OCI-LY3 (cell line): ENCODE measurements around the gene PSMG3.

Experiments
- H2AFZ ChIP-seq: fragments of 200-600, 300-600 bp; shearing (Covaris generic); 2 replicates; pipeline ENCODE4 v1.6.0; 2014; ENCODE audit warnings: antibody characterized with exemption, low read depth, low read length
- H3K27ac ChIP-seq: fragments of 200-600, 300-600 bp; sonication (generic); 2 replicates; pipeline ENCODE4 v1.5.1; 2014; ENCODE audit warnings: mild to moderate bottlenecking, low read length, moderate library complexity, mixed read lengths
- H3K27me3 ChIP-seq: fragments of 200-600, 300-600 bp; sonication (generic); 2 replicates; pipeline ENCODE4 v1.6.1; 2014; ENCODE audit warnings: low read depth, low read length, mixed read lengths
- H3K36me3 ChIP-seq: fragments of 200-600, 300-600 bp; sonication (generic); replicated peaks from 2 replicates; pipeline ENCODE3; 2014; ENCODE audit warnings: low read depth, low read length, mixed read lengths
- H3K4me1 ChIP-seq: fragments of 300-600, 200-600 bp; sonication (generic); 2 replicates; pipeline ENCODE4 v1.6.1; 2014; ENCODE audit warnings: low read length, mixed read lengths
- H3K4me2 ChIP-seq: fragments of 200-600, 300-600 bp; sonication (generic); 2 replicates; pipeline ENCODE4 v1.6.1; 2014; ENCODE audit warnings: low read length, mixed read lengths
- H3K4me3 ChIP-seq: fragments of 300-600, 200-600 bp; sonication (generic); 2 replicates; pipeline ENCODE4 v1.5.1; 2014; ENCODE audit warnings: antibody characterized with exemption, mild to moderate bottlenecking, low read length, moderate library complexity
- H3K79me2 ChIP-seq: fragments of 300-600, 200-600 bp; shearing (Covaris generic); 2 replicates; pipeline ENCODE4 v1.6.1; 2014; ENCODE audit warnings: mild to moderate bottlenecking, low read length, mixed read lengths
- H3K9ac ChIP-seq: fragments of 300-600, 200-600 bp; shearing (Covaris generic); 2 replicates; pipeline ENCODE4 v1.6.0; 2014; ENCODE audit warnings: mild to moderate bottlenecking, low read length, moderate library complexity
- H3K9me3 ChIP-seq: fragments of 200-600, 300-600 bp; shearing (Covaris generic); 2 replicates; pipeline ENCODE4 v1.6.1; 2014; ENCODE audit warnings: low read length, mixed read lengths; ENCODE audit not compliant: insufficient read depth
- H4K20me1 ChIP-seq: fragments of 200-600, 300-600 bp; sonication (generic); 2 replicates; pipeline ENCODE4 v1.6.1; 2016; ENCODE audit warnings: low read length, mixed read lengths; ENCODE audit not compliant: insufficient read depth
- EZH2phosphoT487 ChIP-seq: fragments of 200-600 bp; shearing (Covaris generic); IDR thresholded peaks from 2 replicates; pipeline ENCODE4 v1.6.1; 2018; ENCODE audit warnings: antibody characterized with exemption, mixed run types, low read depth
- TF ChIP-seq, protein P1 (sequence below): fragments of 200-600, 300-600 bp; sonication (generic); IDR thresholded peaks from 2 replicates; pipeline ENCODE4 v1.5.1; 2014; ENCODE audit warnings: antibody characterized with exemption, low read length, low read depth

The PSMG3 gene

DNA sequence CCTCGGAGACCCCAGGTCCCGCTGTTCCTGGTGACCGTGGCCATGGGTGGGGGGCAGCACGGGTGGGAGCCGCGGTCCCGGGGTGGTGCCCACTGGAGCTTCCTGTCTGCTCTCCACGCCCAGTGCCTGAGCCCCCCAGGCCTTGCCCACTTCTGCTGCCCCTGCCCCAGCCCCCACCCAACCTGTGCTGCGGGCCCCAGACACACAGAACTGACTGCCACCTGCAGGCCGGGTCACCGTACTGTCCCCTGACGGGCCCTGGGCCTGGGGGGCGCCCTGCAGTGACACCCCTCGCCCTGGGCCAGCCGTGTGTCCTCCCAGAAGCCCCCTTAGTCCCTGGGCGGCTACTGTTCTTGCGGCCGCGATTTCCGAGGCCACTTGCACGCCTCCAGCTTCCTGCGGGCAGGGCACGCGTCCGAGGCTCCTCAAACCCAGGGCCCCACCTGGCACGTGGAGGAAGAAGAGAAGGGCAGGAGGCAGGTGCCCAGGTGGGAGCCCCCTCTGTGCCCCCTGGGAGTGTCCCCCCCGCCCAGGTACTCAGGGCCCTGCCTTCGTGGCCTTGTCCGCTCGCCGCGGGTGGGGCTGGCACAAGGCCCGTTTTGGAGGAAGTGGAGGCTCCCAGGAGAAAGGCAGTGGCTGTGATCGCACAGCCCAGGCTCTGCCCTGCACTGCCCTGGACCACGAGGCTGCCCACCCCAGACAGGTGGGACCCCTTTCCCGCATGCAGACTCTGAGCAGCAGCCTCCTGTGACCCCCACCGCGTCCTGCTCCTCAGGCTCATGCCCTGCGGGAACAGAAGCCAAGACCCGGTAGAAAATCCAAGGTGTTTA lies 24.2 kb downstream of the PSMG3 start:
- H3K79me2 ChIP-seq: no peaks in the 10 kb centered on the region; the same call in 1 of the 2 replicates
- H3K27me3 ChIP-seq: no peaks in the 10 kb centered on the region
- no peak overlapping the region for H3K4me2 ChIP-seq
- no peaks in the 10 kb centered on the region for H4K20me1 ChIP-seq
- no peak overlapping the region for H2AFZ ChIP-seq
- H3K4me1 ChIP-seq: no peaks in the 10 kb centered on the region
- no peak overlapping the region for H3K27ac ChIP-seq
- H3K4me3 ChIP-seq: no peak overlapping the region
- TF ChIP-seq EZH2phosphoT487: no peak
- TF ChIP-seq, protein P1, sequence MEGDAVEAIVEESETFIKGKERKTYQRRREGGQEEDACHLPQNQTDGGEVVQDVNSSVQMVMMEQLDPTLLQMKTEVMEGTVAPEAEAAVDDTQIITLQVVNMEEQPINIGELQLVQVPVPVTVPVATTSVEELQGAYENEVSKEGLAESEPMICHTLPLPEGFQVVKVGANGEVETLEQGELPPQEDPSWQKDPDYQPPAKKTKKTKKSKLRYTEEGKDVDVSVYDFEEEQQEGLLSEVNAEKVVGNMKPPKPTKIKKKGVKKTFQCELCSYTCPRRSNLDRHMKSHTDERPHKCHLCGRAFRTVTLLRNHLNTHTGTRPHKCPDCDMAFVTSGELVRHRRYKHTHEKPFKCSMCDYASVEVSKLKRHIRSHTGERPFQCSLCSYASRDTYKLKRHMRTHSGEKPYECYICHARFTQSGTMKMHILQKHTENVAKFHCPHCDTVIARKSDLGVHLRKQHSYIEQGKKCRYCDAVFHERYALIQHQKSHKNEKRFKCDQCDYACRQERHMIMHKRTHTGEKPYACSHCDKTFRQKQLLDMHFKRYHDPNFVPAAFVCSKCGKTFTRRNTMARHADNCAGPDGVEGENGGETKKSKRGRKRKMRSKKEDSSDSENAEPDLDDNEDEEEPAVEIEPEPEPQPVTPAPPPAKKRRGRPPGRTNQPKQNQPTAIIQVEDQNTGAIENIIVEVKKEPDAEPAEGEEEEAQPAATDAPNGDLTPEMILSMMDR: no peak
- H3K9me3 ChIP-seq: no peaks in the 10 kb centered on the region
- no peak overlapping the region for H3K9ac ChIP-seq
- H3K36me3 ChIP-seq: no peaks in the 10 kb centered on the region

DNA sequence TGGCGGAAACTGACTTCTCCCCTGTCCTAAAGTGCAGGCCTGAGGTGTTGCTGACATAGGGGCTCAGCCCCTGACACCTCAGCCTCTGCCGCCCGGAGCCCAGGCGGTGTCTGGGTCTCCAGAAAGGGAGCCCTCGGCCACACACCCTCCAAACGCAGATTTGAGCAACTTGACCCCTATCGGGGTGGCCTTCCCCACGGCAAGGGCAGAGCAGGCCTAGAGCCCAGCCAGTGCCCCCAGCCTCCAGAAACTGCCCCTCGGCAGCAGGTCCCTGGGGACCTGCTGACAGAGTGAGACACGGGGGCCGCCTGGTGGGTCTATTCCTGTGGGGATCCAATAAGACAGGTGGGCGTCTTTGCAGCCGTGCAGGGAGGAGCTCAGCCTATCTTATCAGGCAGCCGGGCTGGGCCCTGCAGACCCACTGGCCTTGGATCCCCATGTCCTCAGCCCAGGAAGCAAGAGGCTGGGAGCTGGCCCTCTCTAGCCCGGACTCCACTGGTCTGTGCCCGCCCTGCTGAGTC lies 24.9 kb downstream of the PSMG3 start:
- H4K20me1 ChIP-seq: no peaks in the 10 kb centered on the region
- no peaks in the 10 kb centered on the region for H3K27me3 ChIP-seq
- H2AFZ ChIP-seq: no peak overlapping the region
- no peaks in the 10 kb centered on the region for H3K36me3 ChIP-seq
- no peak overlapping the region for H3K4me2 ChIP-seq
- H3K9me3 ChIP-seq: no peaks in the 10 kb centered on the region
- H3K4me1 ChIP-seq: no peaks in the 10 kb centered on the region
- H3K9ac ChIP-seq: no peak overlapping the region
- H3K79me2 ChIP-seq: no peaks in the 10 kb centered on the region; the same call in 1 of the 2 replicates
- TF ChIP-seq, protein P1: no peak
- no peak for TF ChIP-seq EZH2phosphoT487
- H3K4me3 ChIP-seq: no peak overlapping the region
- no peak overlapping the region for H3K27ac ChIP-seq

DNA sequence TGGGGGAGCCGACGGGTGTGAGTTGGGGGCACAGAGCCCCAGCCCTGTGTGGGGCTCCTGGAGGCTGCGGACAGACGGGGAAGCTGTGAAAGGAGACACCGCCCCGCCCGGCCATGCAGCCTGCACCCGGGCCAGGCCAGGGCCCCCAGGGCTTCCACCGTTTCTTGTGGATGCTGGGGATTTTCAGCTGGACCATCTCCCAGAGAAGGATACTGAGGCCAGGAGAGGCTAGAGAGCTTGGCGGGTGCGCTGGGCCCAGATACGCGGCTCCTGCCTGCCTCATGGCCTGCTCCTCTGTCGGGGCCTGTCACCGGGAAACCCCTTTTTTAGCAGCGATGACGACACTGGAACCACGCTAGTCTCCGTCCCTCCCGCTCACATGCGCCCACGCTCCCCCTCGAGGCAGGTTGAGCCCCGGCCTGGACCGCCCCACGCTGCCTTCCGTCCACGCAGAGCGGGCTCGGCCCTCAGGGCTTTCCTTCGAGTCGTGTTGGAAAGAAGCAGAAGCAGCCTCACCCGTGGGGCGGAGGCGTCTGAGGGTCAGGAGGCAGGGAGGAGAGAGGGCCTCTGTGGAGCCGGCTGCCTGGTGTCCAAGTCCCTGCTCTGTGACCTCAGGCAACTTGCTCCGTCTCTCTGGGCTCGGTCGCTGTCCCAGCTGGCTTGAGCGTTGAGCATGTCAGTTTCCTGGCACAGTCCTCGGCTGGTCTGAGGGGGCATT lies 25.5 kb downstream of the PSMG3 start:
- Histone ChIP-seq H3K79me2 (no peaks in the 10 kb centered on the region; the same call in 1 of the 2 replicates), H3K4me1 (no peaks in the 10 kb centered on the region), H3K4me3 (no peak overlapping the region), H3K4me2 (no peak overlapping the region), H3K9me3 (no peaks in the 10 kb centered on the region), H3K27ac (no peak overlapping the region), H3K9ac (no peak overlapping the region), H4K20me1 (no peaks in the 10 kb centered on the region), H2AFZ (no peak overlapping the region), H3K27me3 (no peaks in the 10 kb centered on the region), H3K36me3 (no peaks in the 10 kb centered on the region)
- TF ChIP-seq, protein P1: no peak
- TF ChIP-seq EZH2phosphoT487: no peak

DNA sequence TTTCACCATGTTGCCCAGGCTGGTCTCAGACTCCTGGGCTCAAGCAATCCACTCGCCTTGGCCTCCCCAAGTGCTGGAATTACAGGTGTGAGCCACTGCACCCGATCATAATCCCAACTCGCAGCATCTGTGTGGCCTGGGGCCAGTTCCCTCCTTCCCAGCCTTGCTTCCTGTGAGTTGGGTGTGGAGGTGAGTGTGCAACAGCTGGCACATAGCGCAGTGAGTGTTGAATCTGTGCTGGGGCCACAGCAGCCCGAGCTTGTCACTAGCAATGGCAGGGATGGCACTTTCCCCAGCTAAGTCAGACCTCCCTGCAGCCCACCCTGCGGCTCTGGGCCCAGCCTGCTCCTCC lies 26.0 kb downstream of the PSMG3 start:
- no peaks in the 10 kb centered on the region for H4K20me1 ChIP-seq
- no peak overlapping the region for H3K9ac ChIP-seq
- no peaks in the 10 kb centered on the region for H3K27me3 ChIP-seq
- no peaks in the 10 kb centered on the region for H3K9me3 ChIP-seq
- TF ChIP-seq, protein P1: no peak
- TF ChIP-seq EZH2phosphoT487: no peak
- H2AFZ ChIP-seq: no peak overlapping the region
- no peak overlapping the region for H3K4me3 ChIP-seq
- H3K4me1 ChIP-seq: no peaks in the 10 kb centered on the region
- no peaks in the 10 kb centered on the region for H3K36me3 ChIP-seq
- H3K4me2 ChIP-seq: no peak overlapping the region
- H3K79me2 ChIP-seq: peaks cover 4% of the 10 kb centered on the region; the same call in 1 of the 2 replicates
- no peak overlapping the region for H3K27ac ChIP-seq
